ENCODE results near the gene MYO3A. TPM values are rescaled to one million over a fixed set of nuclear protein-coding genes. Genes with fewer than 3 reads are reported as not detected.

MYO3A gene
- total RNA-seq, 1 donor from 2014 or later = not detected

DNA sequence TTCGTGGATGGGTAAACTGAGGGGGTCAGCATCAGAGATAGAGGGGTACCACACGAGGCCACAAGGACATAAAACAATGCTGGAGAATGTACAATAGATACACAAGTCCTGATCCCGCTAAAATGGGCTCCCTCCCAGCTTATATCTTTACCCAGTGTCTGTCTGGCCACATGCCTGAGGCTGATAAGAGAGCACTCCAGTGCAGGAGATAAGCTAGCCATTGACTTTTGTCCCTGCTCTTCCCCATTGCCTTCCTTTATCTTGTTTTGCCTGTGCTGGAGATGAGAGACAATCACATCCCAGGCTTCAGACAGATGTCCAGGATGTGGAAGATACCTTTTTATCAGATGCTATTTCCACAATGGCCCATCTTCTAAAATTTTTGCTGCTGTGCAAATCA is 288.5 kb downstream of the MYO3A start:
- DNase-seq (ENCODE audit: low spot score in 2 of 2) = no peak
- H3K9me3 ChIP-seq = no peaks in the 10 kb centered on the region
- no peak overlapping the region for H3K27ac ChIP-seq
- H3K27me3 ChIP-seq = peaks cover 7% of the 10 kb centered on the region
- intact Hi-C loops (cut with DNase I) = no loop called here
- TF ChIP-seq, protein P1, sequence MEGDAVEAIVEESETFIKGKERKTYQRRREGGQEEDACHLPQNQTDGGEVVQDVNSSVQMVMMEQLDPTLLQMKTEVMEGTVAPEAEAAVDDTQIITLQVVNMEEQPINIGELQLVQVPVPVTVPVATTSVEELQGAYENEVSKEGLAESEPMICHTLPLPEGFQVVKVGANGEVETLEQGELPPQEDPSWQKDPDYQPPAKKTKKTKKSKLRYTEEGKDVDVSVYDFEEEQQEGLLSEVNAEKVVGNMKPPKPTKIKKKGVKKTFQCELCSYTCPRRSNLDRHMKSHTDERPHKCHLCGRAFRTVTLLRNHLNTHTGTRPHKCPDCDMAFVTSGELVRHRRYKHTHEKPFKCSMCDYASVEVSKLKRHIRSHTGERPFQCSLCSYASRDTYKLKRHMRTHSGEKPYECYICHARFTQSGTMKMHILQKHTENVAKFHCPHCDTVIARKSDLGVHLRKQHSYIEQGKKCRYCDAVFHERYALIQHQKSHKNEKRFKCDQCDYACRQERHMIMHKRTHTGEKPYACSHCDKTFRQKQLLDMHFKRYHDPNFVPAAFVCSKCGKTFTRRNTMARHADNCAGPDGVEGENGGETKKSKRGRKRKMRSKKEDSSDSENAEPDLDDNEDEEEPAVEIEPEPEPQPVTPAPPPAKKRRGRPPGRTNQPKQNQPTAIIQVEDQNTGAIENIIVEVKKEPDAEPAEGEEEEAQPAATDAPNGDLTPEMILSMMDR (IDR thresholded peaks at IDR 0.05) = no peak
- no peaks in the 10 kb centered on the region for H3K36me3 ChIP-seq
- H3K4me1 ChIP-seq = no peaks in the 10 kb centered on the region
- no peak overlapping the region for H3K4me3 ChIP-seq

DNA sequence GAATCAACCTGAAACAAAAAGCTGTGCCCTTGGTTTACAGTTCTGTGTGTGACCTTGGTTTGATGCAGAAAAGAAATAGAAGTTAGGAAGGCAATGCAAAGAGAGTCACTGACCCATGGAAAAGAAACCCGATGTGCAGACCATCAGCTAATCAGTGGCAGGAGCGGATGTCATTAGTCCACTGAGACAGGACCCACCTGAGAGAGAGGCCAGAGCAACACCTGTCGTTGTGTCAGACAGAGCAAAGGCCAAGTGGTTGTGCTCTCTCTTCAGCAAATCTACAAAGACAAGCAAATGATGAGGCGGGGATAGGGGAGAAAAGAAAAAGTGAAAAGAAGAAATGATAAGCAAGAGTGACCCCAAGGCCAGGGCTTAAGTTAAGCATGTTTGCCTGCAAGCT is 291.3 kb downstream of the MYO3A start:
- Histone ChIP-seq H3K27ac (no peak overlapping the region), H3K9me3 (no peaks in the 10 kb centered on the region), H3K36me3 (no peaks in the 10 kb centered on the region), H3K27me3 (no peaks in the 10 kb centered on the region), H3K4me1 (no peaks in the 10 kb centered on the region), H3K4me3 (no peak overlapping the region)
- no peak for DNase-seq (ENCODE audit: low spot score in 2 of 2)
- TF ChIP-seq, protein P1 (IDR thresholded peaks at IDR 0.05) = no peak
- intact Hi-C loops (cut with DNase I) = no loop called here

DNA sequence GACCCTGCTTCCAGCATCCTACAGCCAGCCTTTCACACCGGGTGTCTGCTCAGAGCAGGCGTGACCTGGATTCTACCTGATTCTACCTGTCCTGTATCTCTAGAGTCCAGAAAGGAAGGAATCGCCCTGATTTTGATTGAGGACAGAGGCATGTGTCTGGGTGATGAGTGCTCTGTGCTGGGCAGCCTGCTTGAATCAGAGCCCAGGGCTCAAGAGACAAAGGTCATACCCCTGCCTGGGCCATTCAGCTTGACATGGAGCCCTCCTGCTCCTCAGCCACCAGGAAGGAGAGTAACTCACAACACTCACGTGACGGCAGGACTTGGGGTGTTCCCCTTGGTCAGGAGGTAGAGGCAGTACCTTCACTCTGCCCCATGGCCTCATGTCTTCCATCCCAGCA is 293.8 kb downstream of the MYO3A start:
- intact Hi-C loops (cut with DNase I) = no loop called here
- DNase-seq (ENCODE audit: low spot score in 2 of 2) = no peak
- no peak overlapping the region for H3K27ac ChIP-seq

DNA sequence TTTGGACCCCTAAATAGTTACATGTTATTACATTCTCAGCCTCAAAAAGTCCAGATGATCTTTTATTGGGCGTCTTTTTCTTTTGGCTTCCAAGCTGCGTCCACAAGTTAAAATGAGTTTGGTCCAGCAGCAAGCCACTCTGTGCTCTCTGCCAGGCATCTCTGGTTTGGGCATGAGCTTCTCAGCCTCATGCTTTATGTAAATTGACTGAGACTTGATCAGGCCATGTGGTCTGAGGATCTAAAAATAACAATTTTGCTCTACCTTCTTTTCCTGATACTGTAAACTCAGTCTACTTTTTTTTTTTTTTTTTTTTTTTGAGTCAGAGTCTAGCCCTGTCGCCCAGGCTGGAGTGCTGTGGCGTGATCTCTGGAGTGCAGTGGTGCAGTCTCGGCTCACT is 298.1 kb downstream of the MYO3A start:
- intact Hi-C loops (cut with DNase I) = no loop called here
- DNase-seq (ENCODE audit: low spot score in 2 of 2) = no peak
- H3K27me3 ChIP-seq = no peaks in the 10 kb centered on the region
- TF ChIP-seq, protein P1 (IDR thresholded peaks at IDR 0.05) = no peak
- no peaks in the 10 kb centered on the region for H3K36me3 ChIP-seq
- H3K27ac ChIP-seq = no peak overlapping the region
- H3K4me1 ChIP-seq = no peaks in the 10 kb centered on the region
- H3K9me3 ChIP-seq = no peaks in the 10 kb centered on the region
- H3K4me3 ChIP-seq = no peak overlapping the region

More for the DNA sequence above, 293.8 kb downstream of the MYO3A start:
- TF ChIP-seq, protein P1 (IDR thresholded peaks at IDR 0.05) = no peak
- Histone ChIP-seq H3K4me3 (no peak overlapping the region), H3K9me3 (no peaks in the 10 kb centered on the region), H3K4me1 (no peaks in the 10 kb centered on the region), H3K36me3 (no peaks in the 10 kb centered on the region), H3K27me3 (no peaks in the 10 kb centered on the region)

DNA sequence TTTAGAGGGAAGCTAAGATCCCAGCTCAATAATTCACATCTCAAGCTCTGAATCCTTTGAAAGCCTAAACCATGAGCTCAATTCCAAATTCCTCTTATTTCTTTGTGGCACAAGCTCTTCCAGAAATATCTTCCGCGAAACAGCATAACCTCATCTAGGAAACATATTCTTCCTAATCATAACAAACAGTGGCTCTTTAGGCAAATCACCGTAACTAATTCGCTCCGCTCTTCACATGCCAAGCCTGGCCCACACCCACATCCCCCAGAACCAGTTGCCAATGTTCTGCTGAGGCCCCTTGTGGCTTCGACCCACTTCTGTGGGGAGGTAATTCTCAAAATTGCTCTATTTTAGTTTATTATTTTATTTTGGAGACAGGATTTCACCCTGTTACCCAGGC is 301.7 kb downstream of the MYO3A start:
- Histone ChIP-seq H3K36me3 (no peaks in the 10 kb centered on the region), H3K4me3 (no peak overlapping the region), H3K27me3 (no peaks in the 10 kb centered on the region), H3K9me3 (no peaks in the 10 kb centered on the region), H3K27ac (no peak overlapping the region), H3K4me1 (no peaks in the 10 kb centered on the region)
- intact Hi-C loops (cut with DNase I) = no loop called here
- TF ChIP-seq, protein P1 (IDR thresholded peaks at IDR 0.05) = no peak
- DNase-seq (ENCODE audit: low spot score in 2 of 2) = no peak

DNA sequence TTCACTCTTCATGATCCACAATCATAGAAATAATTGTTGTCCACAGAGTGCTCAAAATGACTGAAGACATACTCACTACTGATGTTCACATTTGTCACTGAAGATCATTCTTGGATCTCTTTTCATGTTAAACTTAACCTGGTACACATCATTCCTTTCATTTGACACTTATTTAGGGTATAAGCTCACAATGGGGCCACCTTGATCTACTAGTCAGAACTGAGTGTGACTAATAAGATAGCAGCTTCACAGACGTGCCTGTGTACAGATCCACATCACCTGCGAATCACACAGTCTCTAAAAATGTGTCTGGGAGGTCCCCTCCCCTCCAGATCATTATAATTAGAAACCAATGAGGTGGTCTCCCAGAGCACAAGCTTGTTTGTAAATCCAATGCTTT is 304.3 kb downstream of the MYO3A start:
- Histone ChIP-seq H3K4me1 (no peaks in the 10 kb centered on the region), H3K4me3 (no peak overlapping the region), H3K9me3 (no peaks in the 10 kb centered on the region), H3K27me3 (no peaks in the 10 kb centered on the region), H3K27ac (no peak overlapping the region), H3K36me3 (no peaks in the 10 kb centered on the region)
- TF ChIP-seq, protein P1 (IDR thresholded peaks at IDR 0.05) = no peak
- intact Hi-C loops (cut with DNase I) = no loop called here
- DNase-seq (ENCODE audit: low spot score in 2 of 2) = no peak
